DMS114 treated with DMSO at 0.1 percent for 48 hours (cell line): ENCODE data around the gene TRPM4.
"Not testable (repeated sequence)": the region's sequence is repeated elsewhere in the genome, so short reads cannot be mapped to it uniquely, and the experiment has no call there.

Experiments used
- DNase-seq: peaks from one replicate; lab custom pipeline; 2025; ENCODE audit not compliant: unreplicated experiment; lab: John Stamatoyannopoulos, UW

Gene TRPM4

GRCh38 chr19:49126575-49126974 lies 31.0 kb upstream of the TRPM4 start:
- DNase-seq: no peak

- DNase-seq: not testable (repeated sequence)
Measured at GRCh38 chr19:49127225-49127624, 30.4 kb upstream of the TRPM4 start.

- DNase-seq: peak; percentile 77
Measured at GRCh38 chr19:49127674-49128544, 29.7 kb upstream of the TRPM4 start.

- DNase-seq: no peak
Measured at GRCh38 chr19:49128545-49129237, 28.9 kb upstream of the TRPM4 start.

GRCh38 chr19:49129238-49129583 lies 28.4 kb upstream of the TRPM4 start:
- DNase-seq: no peak

- no peak for DNase-seq
Measured at GRCh38 chr19:49130325-49130724, 27.3 kb upstream of the TRPM4 start.

GRCh38 chr19:49132974-49133609 lies 24.5 kb upstream of the TRPM4 start:
- no peak for DNase-seq

GRCh38 chr19:49133621-49134454 lies 23.8 kb upstream of the TRPM4 start:
- DNase-seq: no peak

GRCh38 chr19:49135686-49136085 lies 21.9 kb upstream of the TRPM4 start:
- no peak for DNase-seq

- DNase-seq: no peak
Measured at GRCh38 chr19:49136771-49137171, 20.8 kb upstream of the TRPM4 start.

- DNase-seq: no peak
Measured at GRCh38 chr19:49140951-49141350, 16.6 kb upstream of the TRPM4 start.

GRCh38 chr19:49141352-49141751 lies 16.2 kb upstream of the TRPM4 start:
- no peak for DNase-seq

GRCh38 chr19:49142866-49143335 lies 14.7 kb upstream of the TRPM4 start:
- DNase-seq: no peak

GRCh38 chr19:49145573-49146407 lies 11.8 kb upstream of the TRPM4 start:
- no peak for DNase-seq

- DNase-seq: not testable (repeated sequence)
Measured at GRCh38 chr19:49146408-49146770, 11.2 kb upstream of the TRPM4 start.

- DNase-seq: no peak
Measured at GRCh38 chr19:49148044-49148682, 9.4 kb upstream of the TRPM4 start.

GRCh38 chr19:49148784-49149651 lies 8.6 kb upstream of the TRPM4 start:
- DNase-seq: peak; percentile 79

GRCh38 chr19:49149652-49150105 lies 7.9 kb upstream of the TRPM4 start:
- DNase-seq: no peak
